HEK293 (cell line): ENCODE results near the gene REEP6.

Source experiments
- BCL11B ChIP-seq: fragments of 450-650 bp; formaldehyde crosslinking; IDR thresholded peaks from 2 replicates; pipeline ENCODE4 v1.5.1; 2016; ENCODE audit warnings: low read depth, missing biosample characterization, missing genetic modification characterization
- GLIS1 ChIP-seq: fragments of 450-650 bp; formaldehyde crosslinking; IDR thresholded peaks from 2 replicates; pipeline ENCODE4 v1.5.1; 2016; ENCODE audit warnings: missing biosample characterization, missing genetic modification characterization
- PRDM1 ChIP-seq: fragments of 450-650 bp; formaldehyde crosslinking; IDR thresholded peaks from 2 replicates; pipeline ENCODE4; 2016; ENCODE audit warnings: missing biosample characterization, missing genetic modification characterization
- SP7 ChIP-seq: fragments of 450-650 bp; formaldehyde crosslinking; IDR thresholded peaks from 2 replicates; pipeline ENCODE4 v1.5.1; 2016; ENCODE audit warnings: missing biosample characterization, missing genetic modification characterization
- ZBTB20 ChIP-seq: fragments of 450-650 bp; formaldehyde crosslinking; IDR thresholded peaks from 2 replicates; pipeline ENCODE4 v1.5.1; 2016; ENCODE audit warnings: missing biosample characterization, missing genetic modification characterization
- ZBTB21 ChIP-seq: fragments of 450-650 bp; formaldehyde crosslinking; IDR thresholded peaks from 2 replicates; pipeline ENCODE4 v1.5.1; 2017; ENCODE audit warnings: missing biosample characterization, missing genetic modification characterization
- ZBTB48 ChIP-seq: fragments of 450-650 bp; formaldehyde crosslinking; IDR thresholded peaks from 2 replicates; pipeline ENCODE4 v1.5.1; 2016; ENCODE audit warnings: missing biosample characterization, missing genetic modification characterization
- ZNF114 ChIP-seq: fragments of 450-650 bp; formaldehyde crosslinking; IDR thresholded peaks from 2 replicates; pipeline ENCODE4 v1.5.0; 2017; ENCODE audit warnings: missing biosample characterization, missing genetic modification characterization
- ZNF138 ChIP-seq: fragments of 450-650 bp; formaldehyde crosslinking; IDR thresholded peaks from 2 replicates; pipeline ENCODE4 v1.5.1; 2016; ENCODE audit warnings: missing biosample characterization, missing genetic modification characterization, borderline replicate concordance
- ZNF16 ChIP-seq: fragments of 450-650 bp; formaldehyde crosslinking; IDR thresholded peaks from 2 replicates; pipeline ENCODE4 v1.5.1; 2016; ENCODE audit warnings: low read depth, missing biosample characterization, missing genetic modification characterization
- ZNF202 ChIP-seq: fragments of 450-650 bp; formaldehyde crosslinking; IDR thresholded peaks from 2 replicates; pipeline ENCODE4 v1.5.1; 2016; ENCODE audit warnings: missing biosample characterization, missing genetic modification characterization, borderline replicate concordance
- ZNF248 ChIP-seq: fragments of 450-650 bp; formaldehyde crosslinking; IDR thresholded peaks from 2 replicates; pipeline ENCODE4 v1.5.1; 2017; ENCODE audit warnings: missing biosample characterization, missing genetic modification characterization
- ZNF391 ChIP-seq: fragments of 450-650 bp; formaldehyde crosslinking; IDR thresholded peaks from 2 replicates; pipeline ENCODE4 v1.5.1; 2016; ENCODE audit warnings: low read depth, missing biosample characterization, missing genetic modification characterization, borderline replicate concordance
- ZNF404 ChIP-seq: fragments of 450-650 bp; formaldehyde crosslinking; IDR thresholded peaks from 2 replicates; pipeline ENCODE4 v1.5.1; 2017; ENCODE audit warnings: missing biosample characterization, missing genetic modification characterization
- ZNF558 ChIP-seq: fragments of 450-650 bp; formaldehyde crosslinking; IDR thresholded peaks from 2 replicates; pipeline ENCODE4 v1.5.1; 2016; ENCODE audit warnings: missing biosample characterization, missing genetic modification characterization
- ZNF560 ChIP-seq: fragments of 450-650 bp; formaldehyde crosslinking; IDR thresholded peaks from 2 replicates; pipeline ENCODE4 v1.5.1; 2017; ENCODE audit warnings: missing biosample characterization, missing genetic modification characterization, borderline replicate concordance
- ZNF585B ChIP-seq: fragments of 450-650 bp; formaldehyde crosslinking; IDR thresholded peaks from 2 replicates; pipeline ENCODE4 v1.5.1; 2016; ENCODE audit warnings: missing biosample characterization, missing genetic modification characterization
- ZNF623 ChIP-seq: fragments of 450-650 bp; formaldehyde crosslinking; IDR thresholded peaks from 2 replicates; pipeline ENCODE4 v1.5.1; 2016; ENCODE audit warnings: missing biosample characterization, missing genetic modification characterization
- ZNF677 ChIP-seq: fragments of 450-650 bp; IDR thresholded peaks from 2 replicates; pipeline ENCODE4 v1.5.0; 2018; ENCODE audit warnings: missing biosample characterization, mild to moderate bottlenecking, missing genetic modification characterization, moderate library complexity
- ZNF776 ChIP-seq: fragments of 450-650 bp; formaldehyde crosslinking; IDR thresholded peaks from 2 replicates; pipeline ENCODE4 v1.5.0; 2017; ENCODE audit warnings: missing biosample characterization, missing genetic modification characterization, borderline replicate concordance
- ZNF843 ChIP-seq: fragments of 450-650 bp; formaldehyde crosslinking; IDR thresholded peaks from 2 replicates; pipeline ENCODE4 v1.5.1; 2016; ENCODE audit warnings: missing biosample characterization, missing genetic modification characterization
- ZXDB ChIP-seq: fragments of 450-650 bp; formaldehyde crosslinking; IDR thresholded peaks from 2 replicates; pipeline ENCODE4 v1.5.1; 2016; ENCODE audit warnings: missing biosample characterization, missing genetic modification characterization
- TF ChIP-seq, protein P1 (sequence below): fragments of 450-650 bp; formaldehyde crosslinking; IDR thresholded peaks from 2 replicates; pipeline ENCODE4 v1.5.1; 2016; ENCODE audit warnings: missing biosample characterization, missing genetic modification characterization
- TF ChIP-seq, protein P2 (sequence below): fragments of 450-650 bp; formaldehyde crosslinking; IDR thresholded peaks from 2 replicates; pipeline ENCODE4 v1.5.1; 2016; ENCODE audit warnings: missing biosample characterization, missing genetic modification characterization, low read depth
- TF ChIP-seq, protein P3 (sequence below): fragments of 450-650 bp; formaldehyde crosslinking; IDR thresholded peaks from 2 replicates; pipeline ENCODE4 v1.5.1; 2016; ENCODE audit warnings: missing biosample characterization, missing genetic modification characterization
- TF ChIP-seq, protein P4 (sequence below): fragments of 450-650 bp; IDR thresholded peaks from 2 replicates; pipeline ENCODE4 v1.5.1; 2018; ENCODE audit warnings: missing biosample characterization, missing genetic modification characterization
- TF ChIP-seq, protein P5 (sequence below): fragments of 450-650 bp; formaldehyde crosslinking; IDR thresholded peaks from 2 replicates; pipeline ENCODE4 v1.5.1; 2016; ENCODE audit warnings: missing biosample characterization, missing genetic modification characterization
- TF ChIP-seq, protein P6 (sequence below): fragments of 450-650 bp; formaldehyde crosslinking; IDR thresholded peaks from 2 replicates; pipeline ENCODE4 v1.5.1; 2016; ENCODE audit warnings: missing biosample characterization, missing genetic modification characterization, low read depth
- TF ChIP-seq, protein P7 (sequence below): fragments of 450-650 bp; formaldehyde crosslinking; IDR thresholded peaks from 2 replicates; pipeline ENCODE4 v1.5.1; 2016; ENCODE audit warnings: missing biosample characterization, missing genetic modification characterization

Gene REEP6

DNA sequence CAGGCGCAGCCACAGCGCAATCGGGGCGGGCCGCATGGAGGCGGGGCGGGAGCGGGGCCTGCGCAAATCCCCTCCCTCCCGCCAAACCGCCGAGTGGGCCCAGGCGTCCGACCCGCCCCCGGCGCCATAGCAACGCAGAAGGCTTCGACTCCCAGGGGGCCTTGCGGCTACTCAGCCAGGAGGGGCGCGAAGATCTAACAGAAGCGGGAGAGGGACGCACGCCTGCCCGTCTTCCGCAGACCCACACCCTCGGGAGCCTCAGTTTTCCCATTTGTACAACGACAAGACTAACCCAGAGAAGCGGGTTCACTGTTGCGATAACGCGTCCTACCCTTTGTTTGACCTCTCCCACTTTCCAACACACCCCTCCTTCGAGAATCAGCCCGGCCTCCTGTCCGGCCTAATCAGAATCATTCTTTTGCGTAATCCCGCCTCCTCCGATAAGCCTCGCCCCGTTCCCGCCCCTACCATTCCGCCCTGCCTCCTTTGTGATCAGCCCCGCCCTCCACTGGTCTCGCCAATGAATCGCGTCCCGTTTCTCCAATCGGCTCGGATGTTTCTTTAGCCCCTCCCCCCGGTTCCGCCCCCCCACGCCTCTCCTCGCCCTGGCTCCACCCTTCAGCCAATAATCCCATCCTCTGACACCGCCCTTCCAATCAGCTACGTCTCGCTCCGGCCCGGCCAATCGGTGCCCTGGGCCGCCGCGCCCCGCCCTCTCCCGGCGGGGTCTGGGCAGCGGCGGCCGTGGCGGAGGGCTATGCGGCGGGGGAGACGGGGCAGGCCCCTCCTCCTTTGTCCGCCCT lies 469 bp upstream of the REEP6 start, which contains the start of gene PCSK4 (continued):
- TF ChIP-seq GLIS1 (peak; percentile 38; the same call in 1 of the 2 replicates), ZNF558 (tag by site-specific recombination) (no peak), ZBTB20 (no peak), ZNF560 (tag by site-specific recombination) (no peak), ZNF843 (tag by site-specific recombination) (0 out of 2 replicates have a peak, but pooled peaks have one; percentile 36), ZXDB (tag by site-specific recombination) (peak; percentile 55), ZNF404 (no peak), SP7 (tag by site-specific recombination) (peak; percentile 73), PRDM1 (tag by site-specific recombination) (no peak), ZNF776 (tag by site-specific recombination) (no peak), ZNF248 (tag by site-specific recombination) (no peak), ZNF623 (no peak), ZNF16 (tag by site-specific recombination) (no peak), ZBTB48 (no peak), ZNF585B (tag by site-specific recombination) (no peak), ZNF138 (tag by site-specific recombination) (no peak), ZNF677 (no peak), ZNF391 (no peak), BCL11B (tag by site-specific recombination) (no peak), ZNF202 (tag by site-specific recombination) (no peak), ZBTB21 (tag by site-specific recombination) (peak; percentile 47; the same call in 1 of the 2 replicates), ZNF114 (tag by site-specific recombination) (no peak)
- TF ChIP-seq, protein P1, sequence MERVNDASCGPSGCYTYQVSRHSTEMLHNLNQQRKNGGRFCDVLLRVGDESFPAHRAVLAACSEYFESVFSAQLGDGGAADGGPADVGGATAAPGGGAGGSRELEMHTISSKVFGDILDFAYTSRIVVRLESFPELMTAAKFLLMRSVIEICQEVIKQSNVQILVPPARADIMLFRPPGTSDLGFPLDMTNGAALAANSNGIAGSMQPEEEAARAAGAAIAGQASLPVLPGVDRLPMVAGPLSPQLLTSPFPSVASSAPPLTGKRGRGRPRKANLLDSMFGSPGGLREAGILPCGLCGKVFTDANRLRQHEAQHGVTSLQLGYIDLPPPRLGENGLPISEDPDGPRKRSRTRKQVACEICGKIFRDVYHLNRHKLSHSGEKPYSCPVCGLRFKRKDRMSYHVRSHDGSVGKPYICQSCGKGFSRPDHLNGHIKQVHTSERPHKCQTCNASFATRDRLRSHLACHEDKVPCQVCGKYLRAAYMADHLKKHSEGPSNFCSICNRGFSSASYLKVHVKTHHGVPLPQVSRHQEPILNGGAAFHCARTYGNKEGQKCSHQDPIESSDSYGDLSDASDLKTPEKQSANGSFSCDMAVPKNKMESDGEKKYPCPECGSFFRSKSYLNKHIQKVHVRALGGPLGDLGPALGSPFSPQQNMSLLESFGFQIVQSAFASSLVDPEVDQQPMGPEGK (tag by site-specific recombination): peak; percentile 86
- TF ChIP-seq, protein P2, sequence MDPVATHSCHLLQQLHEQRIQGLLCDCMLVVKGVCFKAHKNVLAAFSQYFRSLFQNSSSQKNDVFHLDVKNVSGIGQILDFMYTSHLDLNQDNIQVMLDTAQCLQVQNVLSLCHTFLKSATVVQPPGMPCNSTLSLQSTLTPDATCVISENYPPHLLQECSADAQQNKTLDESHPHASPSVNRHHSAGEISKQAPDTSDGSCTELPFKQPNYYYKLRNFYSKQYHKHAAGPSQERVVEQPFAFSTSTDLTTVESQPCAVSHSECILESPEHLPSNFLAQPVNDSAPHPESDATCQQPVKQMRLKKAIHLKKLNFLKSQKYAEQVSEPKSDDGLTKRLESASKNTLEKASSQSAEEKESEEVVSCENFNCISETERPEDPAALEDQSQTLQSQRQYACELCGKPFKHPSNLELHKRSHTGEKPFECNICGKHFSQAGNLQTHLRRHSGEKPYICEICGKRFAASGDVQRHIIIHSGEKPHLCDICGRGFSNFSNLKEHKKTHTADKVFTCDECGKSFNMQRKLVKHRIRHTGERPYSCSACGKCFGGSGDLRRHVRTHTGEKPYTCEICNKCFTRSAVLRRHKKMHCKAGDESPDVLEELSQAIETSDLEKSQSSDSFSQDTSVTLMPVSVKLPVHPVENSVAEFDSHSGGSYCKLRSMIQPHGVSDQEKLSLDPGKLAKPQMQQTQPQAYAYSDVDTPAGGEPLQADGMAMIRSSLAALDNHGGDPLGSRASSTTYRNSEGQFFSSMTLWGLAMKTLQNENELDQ (tag by site-specific recombination): no peak
- TF ChIP-seq, protein P3, sequence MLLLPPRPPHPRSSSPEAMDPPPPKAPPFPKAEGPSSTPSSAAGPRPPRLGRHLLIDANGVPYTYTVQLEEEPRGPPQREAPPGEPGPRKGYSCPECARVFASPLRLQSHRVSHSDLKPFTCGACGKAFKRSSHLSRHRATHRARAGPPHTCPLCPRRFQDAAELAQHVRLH (tag by site-specific recombination): peak; percentile 44; the same call in 1 of the 2 replicates
- TF ChIP-seq, protein P4, sequence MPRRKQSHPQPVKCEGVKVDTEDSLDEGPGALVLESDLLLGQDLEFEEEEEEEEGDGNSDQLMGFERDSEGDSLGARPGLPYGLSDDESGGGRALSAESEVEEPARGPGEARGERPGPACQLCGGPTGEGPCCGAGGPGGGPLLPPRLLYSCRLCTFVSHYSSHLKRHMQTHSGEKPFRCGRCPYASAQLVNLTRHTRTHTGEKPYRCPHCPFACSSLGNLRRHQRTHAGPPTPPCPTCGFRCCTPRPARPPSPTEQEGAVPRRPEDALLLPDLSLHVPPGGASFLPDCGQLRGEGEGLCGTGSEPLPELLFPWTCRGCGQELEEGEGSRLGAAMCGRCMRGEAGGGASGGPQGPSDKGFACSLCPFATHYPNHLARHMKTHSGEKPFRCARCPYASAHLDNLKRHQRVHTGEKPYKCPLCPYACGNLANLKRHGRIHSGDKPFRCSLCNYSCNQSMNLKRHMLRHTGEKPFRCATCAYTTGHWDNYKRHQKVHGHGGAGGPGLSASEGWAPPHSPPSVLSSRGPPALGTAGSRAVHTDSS: no peak
- TF ChIP-seq, protein P5, sequence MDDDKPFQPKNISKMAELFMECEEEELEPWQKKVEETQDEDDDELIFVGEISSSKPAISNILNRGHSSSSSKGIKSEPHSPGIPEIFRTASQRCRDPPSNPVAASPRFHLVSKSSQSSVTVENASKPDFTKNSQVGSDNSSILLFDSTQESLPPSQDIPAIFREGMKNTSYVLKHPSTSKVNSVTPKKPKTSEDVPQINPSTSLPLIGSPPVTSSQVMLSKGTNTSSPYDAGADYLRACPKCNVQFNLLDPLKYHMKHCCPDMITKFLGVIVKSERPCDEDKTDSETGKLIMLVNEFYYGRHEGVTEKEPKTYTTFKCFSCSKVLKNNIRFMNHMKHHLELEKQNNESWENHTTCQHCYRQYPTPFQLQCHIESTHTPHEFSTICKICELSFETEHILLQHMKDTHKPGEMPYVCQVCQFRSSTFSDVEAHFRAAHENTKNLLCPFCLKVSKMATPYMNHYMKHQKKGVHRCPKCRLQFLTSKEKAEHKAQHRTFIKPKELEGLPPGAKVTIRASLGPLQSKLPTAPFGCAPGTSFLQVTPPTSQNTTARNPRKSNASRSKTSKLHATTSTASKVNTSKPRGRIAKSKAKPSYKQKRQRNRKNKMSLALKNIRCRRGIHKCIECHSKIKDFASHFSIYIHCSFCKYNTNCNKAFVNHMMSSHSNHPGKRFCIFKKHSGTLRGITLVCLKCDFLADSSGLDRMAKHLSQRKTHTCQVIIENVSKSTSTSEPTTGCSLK: no peak
- TF ChIP-seq, protein P6, sequence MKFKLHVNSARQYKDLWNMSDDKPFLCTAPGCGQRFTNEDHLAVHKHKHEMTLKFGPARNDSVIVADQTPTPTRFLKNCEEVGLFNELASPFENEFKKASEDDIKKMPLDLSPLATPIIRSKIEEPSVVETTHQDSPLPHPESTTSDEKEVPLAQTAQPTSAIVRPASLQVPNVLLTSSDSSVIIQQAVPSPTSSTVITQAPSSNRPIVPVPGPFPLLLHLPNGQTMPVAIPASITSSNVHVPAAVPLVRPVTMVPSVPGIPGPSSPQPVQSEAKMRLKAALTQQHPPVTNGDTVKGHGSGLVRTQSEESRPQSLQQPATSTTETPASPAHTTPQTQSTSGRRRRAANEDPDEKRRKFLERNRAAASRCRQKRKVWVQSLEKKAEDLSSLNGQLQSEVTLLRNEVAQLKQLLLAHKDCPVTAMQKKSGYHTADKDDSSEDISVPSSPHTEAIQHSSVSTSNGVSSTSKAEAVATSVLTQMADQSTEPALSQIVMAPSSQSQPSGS (tag by site-specific recombination): no peak
- TF ChIP-seq, protein P7, sequence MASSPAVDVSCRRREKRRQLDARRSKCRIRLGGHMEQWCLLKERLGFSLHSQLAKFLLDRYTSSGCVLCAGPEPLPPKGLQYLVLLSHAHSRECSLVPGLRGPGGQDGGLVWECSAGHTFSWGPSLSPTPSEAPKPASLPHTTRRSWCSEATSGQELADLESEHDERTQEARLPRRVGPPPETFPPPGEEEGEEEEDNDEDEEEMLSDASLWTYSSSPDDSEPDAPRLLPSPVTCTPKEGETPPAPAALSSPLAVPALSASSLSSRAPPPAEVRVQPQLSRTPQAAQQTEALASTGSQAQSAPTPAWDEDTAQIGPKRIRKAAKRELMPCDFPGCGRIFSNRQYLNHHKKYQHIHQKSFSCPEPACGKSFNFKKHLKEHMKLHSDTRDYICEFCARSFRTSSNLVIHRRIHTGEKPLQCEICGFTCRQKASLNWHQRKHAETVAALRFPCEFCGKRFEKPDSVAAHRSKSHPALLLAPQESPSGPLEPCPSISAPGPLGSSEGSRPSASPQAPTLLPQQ: peak; percentile 99
